K562 (cell line): ENCODE data around the gene RPN1. TPM values are rescaled to one million over a fixed set of nuclear protein-coding genes. Genes with fewer than 3 reads are reported as not detected.
"Not testable (repeated sequence)": the region's sequence is repeated elsewhere in the genome, so short reads cannot be mapped to it uniquely, and the experiment has no call there.

Experiments
- ATAC-seq: fragments of 200-7000 bp; cut with Tn5 transposase; 3 replicates; pipeline ENCODE4 v1.9.1; 2020; ENCODE audit warnings: moderate library complexity
- BruUV-seq: library from RNA; stranded (reverse); fragments of 400-500 nt; replicated peaks from 2 replicates; lab custom pipeline; 2021; lab: Mats Ljungman, UMichigan
- CTCF ChIA-PET: fragments of 300-600 bp; formaldehyde crosslinking; extraction: SDS; loops from one replicate; lab custom pipeline; 2021; ENCODE audit warnings: low intra/inter-chr PET ratio; lab: Yijun Ruan, JAX
- POLR2A ChIA-PET: fragments of 300-600, 350-650 bp; sonication (Branson Sonifier 250); formaldehyde crosslinking; extraction: SDS; loops from one replicate; lab custom pipeline; 2021; ENCODE audit warnings: antibody characterized with exemption, inconsistent platforms; lab: Yijun Ruan, JAX
- DNase-seq, 4 experiments: peaks; one replicate each; pipeline versions ENCODE4 v3.0.0 to v3.0.0-alpha.2; 2011 to 2018; ENCODE audit warnings: low spot score in 3 of 4, mixed read lengths in 3 of 4; ENCODE audit errors: extremely low read depth in 1 of 4
- FAIRE-seq: peaks from 2 replicates; lab custom pipeline; 2011; peaks lifted over from hg19 to GRCh38; lab: Jason Lieb, UNC
- H2AFZ ChIP-seq: 2 replicates; pipeline ENCODE4 v1.6.0; 2011; ENCODE audit warnings: low read depth, low read length, control low read depth, inconsistent platforms
- H3K27ac ChIP-seq: fragments of 200-600 bp; 3 replicates; pipeline ENCODE4 v1.8.0; 2011; ENCODE audit warnings: low read depth, mild to moderate bottlenecking, control low read depth, inconsistent platforms, low read length, moderate library complexity, mixed read lengths; ENCODE audit errors: extremely low read depth
- H3K27me3 ChIP-seq, 2 experiments: fragments of 300-600 bp in 1 of 2; 2 replicates in 1 of 2; 3 replicates in 1 of 2; pipeline versions ENCODE4 v1.6.0 to v1.8.0; 2011; ENCODE audit warnings: inconsistent platforms in 2 of 2, low read length in 2 of 2, mild to moderate bottlenecking in 1 of 2, mixed read lengths in 1 of 2, moderate library complexity in 1 of 2; ENCODE audit not compliant: control insufficient read depth in 2 of 2, insufficient read depth in 2 of 2
- H3K36me3 ChIP-seq: fragments of 300-600 bp; 3 replicates; pipeline ENCODE4 v1.8.0; 2011; ENCODE audit warnings: mild to moderate bottlenecking, low read length, inconsistent platforms; ENCODE audit not compliant: control insufficient read depth, insufficient read depth
- H3K4me1 ChIP-seq, 2 experiments: fragments of 200-600 bp in 1 of 2; replicated peaks in 1 of 2; 2 replicates in 1 of 2; 3 replicates in 1 of 2; pipeline versions ENCODE4 v1.5.1 to v1.8.0; 2011; ENCODE audit warnings: inconsistent platforms in 2 of 2, low read length in 2 of 2, mild to moderate bottlenecking in 1 of 2, mixed read lengths in 1 of 2, moderate library complexity in 1 of 2; ENCODE audit not compliant: control insufficient read depth in 2 of 2, insufficient read depth in 2 of 2
- H3K4me2 ChIP-seq: 2 replicates; pipeline ENCODE4 v1.6.1; 2011; ENCODE audit warnings: low read length, control low read depth, inconsistent platforms, mixed read lengths; ENCODE audit not compliant: insufficient read depth
- H3K4me3 ChIP-seq: fragments of 200-600 bp; sonication (generic), shearing (Covaris generic); 2 replicates; pipeline ENCODE4 v1.5.1; 2016; ENCODE audit warnings: control low read depth, inconsistent platforms
- H3K79me2 ChIP-seq: fragments of 200-600 bp; 3 replicates; pipeline ENCODE4 v1.8.0; 2011; ENCODE audit warnings: low read length, inconsistent platforms; ENCODE audit not compliant: control insufficient read depth, insufficient read depth
- H3K9ac ChIP-seq, 2 experiments: 2 replicates each; pipeline versions ENCODE4 v1.6.0 to v1.6.1; 2011; ENCODE audit warnings: low read depth in 2 of 2, low read length in 2 of 2, control low read depth in 1 of 2, inconsistent platforms in 1 of 2, mild to moderate bottlenecking in 1 of 2, mixed read lengths in 1 of 2; ENCODE audit not compliant: insufficient read depth in 1 of 2
- H3K9me1 ChIP-seq: one replicate; pipeline ENCODE4 v1.6.0; 2011; ENCODE audit warnings: inconsistent platforms, mild to moderate bottlenecking, low read length, moderate library complexity; ENCODE audit not compliant: control insufficient read depth, insufficient read depth
- H3K9me3 ChIP-seq: replicated peaks from 2 replicates; pipeline ENCODE4 v1.5.1; 2011; ENCODE audit warnings: low read depth, low read length, inconsistent platforms; ENCODE audit not compliant: control insufficient read depth, insufficient read depth
- H4K20me1 ChIP-seq: replicated peaks from 2 replicates; pipeline ENCODE4 v1.6.1; 2011; ENCODE audit warnings: low read length, inconsistent platforms, mixed read lengths; ENCODE audit not compliant: control insufficient read depth, insufficient read depth
- WGBS: fragments of 100-300 bp; shearing (Covaris generic); methylation state at CpG from one replicate; pipeline ENCODE4 v1.1.6; 2016; ENCODE audit warnings: low coverage, mixed read lengths; ENCODE audit not compliant: insufficient coverage; ENCODE audit errors: missing lambda C conversion rate; 5-methylcytosine and 5-hydroxymethylcytosine counted together
- in situ Hi-C: fragments of 300-500 bp; cut with MboI; formaldehyde crosslinking; loops from 4 replicates; pipeline ENCODE4 v1.15.0; 2018; ENCODE audit warnings: inconsistent platforms, mixed read lengths
- intact Hi-C: fragments of 100-400 bp; cut with micrococcal nuclease; formaldehyde crosslinking; loops from 2 replicates; pipeline ENCODE4 v1.14.2; 2022
- polyA plus RNA-seq, 8 experiments: library from polyadenylated mRNA; depleted of rRNA in 4 of 8; stranded (reverse) in 5 of 8; unstranded in 3 of 8; fragments of >200 nt; fragmentation: Nextera tagmentation in 2 of 8; fragmentation: Illumina TruSeq in 1 of 8; extraction: Ambion mirVana in 2 of 8; extraction: Trizol in 1 of 8; gene quantifications; 2 replicates each; pipeline versions ENCODE4 v1.2.1 to v1.2.3, GENCODE V29; 2011 to 2014; ENCODE audit warnings: inconsistent platforms in 1 of 8, missing spikeins in 1 of 8
- total RNA-seq, 7 experiments: library from RNA; depleted of rRNA in 6 of 7; stranded (reverse); fragments of >200 nt in 6 of 7; fragmentation: Illumina TruSeq in 2 of 7; extraction: Trizol in 2 of 7; gene quantifications; 2 replicates each; pipeline versions ENCODE4 v1.2.1 to v1.2.3, GENCODE V29; 2011 to 2021; ENCODE audit warnings: low replicate concordance in 1 of 7
- TF ChIP-seq, protein P1 (sequence below), 2 experiments: fragments of 450-650 bp; IDR thresholded peaks; 2 replicates each; pipeline ENCODE4 v1.6.1; 2018; ENCODE audit warnings: mild to moderate bottlenecking in 2 of 2, low read depth in 1 of 2; ENCODE audit not compliant: partially characterized antibody in 2 of 2

The RPN1 gene
- total and polyA plus RNA-seq, 9 of the 15 experiments (the other 6 are each of a cell fraction or from before 2014, with no cell fraction given): 39.5 to 300 (median 148) TPM

DNA sequence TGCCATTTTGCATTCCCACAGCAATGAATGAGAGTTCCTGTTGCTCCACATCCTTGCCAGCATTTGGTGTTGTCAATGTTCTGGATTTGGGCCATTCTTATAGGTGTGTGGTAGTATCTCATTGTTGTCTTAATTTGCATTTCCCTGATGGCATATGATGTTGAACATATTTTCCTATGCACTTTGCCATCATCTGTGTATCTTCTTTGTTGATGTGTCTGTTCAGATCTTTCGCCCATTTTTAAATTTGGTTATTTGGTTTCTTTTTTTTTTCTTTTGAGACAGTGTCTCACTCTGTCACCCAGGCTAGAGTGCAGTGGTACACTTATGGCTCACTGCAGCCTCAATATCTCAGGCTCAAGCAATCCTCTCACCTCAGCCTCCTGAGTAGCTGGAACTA lies 60.6 kb downstream of the RPN1 start:
- FAIRE-seq, H3K9ac ChIP-seq, POLR2A ChIA-PET, H3K4me3 ChIP-seq, H3K36me3 ChIP-seq, H3K4me2 ChIP-seq, CTCF ChIA-PET, H3K9me3 ChIP-seq, DNase-seq, H3K27me3 ChIP-seq, H3K9me1 ChIP-seq, in situ Hi-C loops, H3K79me2 ChIP-seq, BruUV-seq, H3K27ac ChIP-seq, H4K20me1 ChIP-seq, H2AFZ ChIP-seq, ATAC-seq: not testable (repeated sequence)
- H3K4me1 ChIP-seq: peaks cover 11 to 17% of the 10 kb centered on the region in 2 experiments
- TF ChIP-seq, protein P1, sequence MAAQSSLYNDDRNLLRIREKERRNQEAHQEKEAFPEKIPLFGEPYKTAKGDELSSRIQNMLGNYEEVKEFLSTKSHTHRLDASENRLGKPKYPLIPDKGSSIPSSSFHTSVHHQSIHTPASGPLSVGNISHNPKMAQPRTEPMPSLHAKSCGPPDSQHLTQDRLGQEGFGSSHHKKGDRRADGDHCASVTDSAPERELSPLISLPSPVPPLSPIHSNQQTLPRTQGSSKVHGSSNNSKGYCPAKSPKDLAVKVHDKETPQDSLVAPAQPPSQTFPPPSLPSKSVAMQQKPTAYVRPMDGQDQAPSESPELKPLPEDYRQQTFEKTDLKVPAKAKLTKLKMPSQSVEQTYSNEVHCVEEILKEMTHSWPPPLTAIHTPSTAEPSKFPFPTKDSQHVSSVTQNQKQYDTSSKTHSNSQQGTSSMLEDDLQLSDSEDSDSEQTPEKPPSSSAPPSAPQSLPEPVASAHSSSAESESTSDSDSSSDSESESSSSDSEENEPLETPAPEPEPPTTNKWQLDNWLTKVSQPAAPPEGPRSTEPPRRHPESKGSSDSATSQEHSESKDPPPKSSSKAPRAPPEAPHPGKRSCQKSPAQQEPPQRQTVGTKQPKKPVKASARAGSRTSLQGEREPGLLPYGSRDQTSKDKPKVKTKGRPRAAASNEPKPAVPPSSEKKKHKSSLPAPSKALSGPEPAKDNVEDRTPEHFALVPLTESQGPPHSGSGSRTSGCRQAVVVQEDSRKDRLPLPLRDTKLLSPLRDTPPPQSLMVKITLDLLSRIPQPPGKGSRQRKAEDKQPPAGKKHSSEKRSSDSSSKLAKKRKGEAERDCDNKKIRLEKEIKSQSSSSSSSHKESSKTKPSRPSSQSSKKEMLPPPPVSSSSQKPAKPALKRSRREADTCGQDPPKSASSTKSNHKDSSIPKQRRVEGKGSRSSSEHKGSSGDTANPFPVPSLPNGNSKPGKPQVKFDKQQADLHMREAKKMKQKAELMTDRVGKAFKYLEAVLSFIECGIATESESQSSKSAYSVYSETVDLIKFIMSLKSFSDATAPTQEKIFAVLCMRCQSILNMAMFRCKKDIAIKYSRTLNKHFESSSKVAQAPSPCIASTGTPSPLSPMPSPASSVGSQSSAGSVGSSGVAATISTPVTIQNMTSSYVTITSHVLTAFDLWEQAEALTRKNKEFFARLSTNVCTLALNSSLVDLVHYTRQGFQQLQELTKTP (IDR thresholded peaks at IDR 0.05; ENCODE audit: low read depth in 1 of 2, partially characterized antibody in 2 of 2): peak in 1 of 2 experiments; percentile 94
- intact Hi-C loops: loop anchor here (5.0 to 10.0 kb wide), 2 partner anchors 155 to 207 kb away; no protein-coding TSS in a partner anchor
- WGBS: no CpG with 5 or more reads among the region's 1 CpG
